ENCODE results near the gene TRAPPC12.
"Not testable (repeated sequence)": the region's sequence is repeated elsewhere in the genome, so short reads cannot be mapped to it uniquely, and the experiment has no call there.

The TRAPPC12 gene

GRCh38 chr2:3443506-3444084, 64.1 kb downstream of the TRAPPC12 start:
- Histone ChIP-seq H3K27me3 (replicated peaks; ENCODE audit: control insufficient read depth, insufficient read depth, low read length) (no peaks in the 10 kb centered on the region), H3K4me3 (replicated peaks; ENCODE audit: low read depth, low read length) (no peak overlapping the region), H3K36me3 (ENCODE audit: control insufficient read depth, insufficient read depth, low read length) (peaks cover 25% of the 10 kb centered on the region)
- DNase-seq (ENCODE audit: extremely low read depth, insufficient read length) = no peak
- TF ChIP-seq CTCF (IDR thresholded peaks at IDR 0.05; ENCODE audit: insufficient read depth, low read length, poor library complexity, severe bottlenecking) = no peak

- H3K36me3 ChIP-seq (ENCODE audit: control insufficient read depth, insufficient read depth, low read length) = peaks cover 30% of the 10 kb centered on the region
- no peak for TF ChIP-seq CTCF (IDR thresholded peaks at IDR 0.05; ENCODE audit: insufficient read depth, low read length, poor library complexity, severe bottlenecking)
- no peak overlapping the region for H3K4me3 ChIP-seq (replicated peaks; ENCODE audit: low read depth, low read length)
- no peak for DNase-seq (ENCODE audit: extremely low read depth, insufficient read length)
- no peaks in the 10 kb centered on the region for H3K27me3 ChIP-seq (replicated peaks; ENCODE audit: control insufficient read depth, insufficient read depth, low read length)
These were observed 66.4 kb downstream of the TRAPPC12 start for GRCh38 chr2:3445891-3446290.

- peaks cover 30% of the 10 kb centered on the region for H3K36me3 ChIP-seq (ENCODE audit: control insufficient read depth, insufficient read depth, low read length)
- no peak for TF ChIP-seq CTCF (IDR thresholded peaks at IDR 0.05; ENCODE audit: insufficient read depth, low read length, poor library complexity, severe bottlenecking)
- DNase-seq (ENCODE audit: extremely low read depth, insufficient read length) = no peak
- H3K27me3 ChIP-seq (replicated peaks; ENCODE audit: control insufficient read depth, insufficient read depth, low read length) = no peaks in the 10 kb centered on the region
- H3K4me3 ChIP-seq (replicated peaks; ENCODE audit: low read depth, low read length) = no peak overlapping the region
These were observed 66.9 kb downstream of the TRAPPC12 start for GRCh38 chr2:3446381-3446780.

GRCh38 chr2:3447186-3447585, 67.7 kb downstream of the TRAPPC12 start:
- not testable (repeated sequence) for H3K27me3 ChIP-seq (replicated peaks; ENCODE audit: control insufficient read depth, insufficient read depth, low read length); H3K4me3 ChIP-seq (replicated peaks; ENCODE audit: low read depth, low read length); DNase-seq (ENCODE audit: extremely low read depth, insufficient read length)
- H3K36me3 ChIP-seq (ENCODE audit: control insufficient read depth, insufficient read depth, low read length) = peaks cover 31% of the 10 kb centered on the region

GRCh38 chr2:3447789-3448317, 68.4 kb downstream of the TRAPPC12 start:
- H3K36me3 ChIP-seq (ENCODE audit: control insufficient read depth, insufficient read depth, low read length) = peaks cover 33% of the 10 kb centered on the region
- no peak for TF ChIP-seq CTCF (IDR thresholded peaks at IDR 0.05; ENCODE audit: insufficient read depth, low read length, poor library complexity, severe bottlenecking)
- DNase-seq (ENCODE audit: extremely low read depth, insufficient read length) = no peak

GRCh38 chr2:3448441-3448911, 69.0 kb downstream of the TRAPPC12 start:
- H3K36me3 ChIP-seq (ENCODE audit: control insufficient read depth, insufficient read depth, low read length) = peaks cover 34% of the 10 kb centered on the region
- not testable (repeated sequence) for H3K27me3 ChIP-seq (replicated peaks; ENCODE audit: control insufficient read depth, insufficient read depth, low read length); DNase-seq (ENCODE audit: extremely low read depth, insufficient read length); H3K4me3 ChIP-seq (replicated peaks; ENCODE audit: low read depth, low read length)

More at GRCh38 chr2:3447789-3448317, 68.4 kb downstream of the TRAPPC12 start:
- Histone ChIP-seq H3K4me3 (replicated peaks; ENCODE audit: low read depth, low read length) (no peak overlapping the region), H3K27me3 (replicated peaks; ENCODE audit: control insufficient read depth, insufficient read depth, low read length) (no peaks in the 10 kb centered on the region)

- Histone ChIP-seq H3K4me3 (replicated peaks; ENCODE audit: low read depth, low read length) (no peak overlapping the region), H3K27me3 (replicated peaks; ENCODE audit: control insufficient read depth, insufficient read depth, low read length) (no peaks in the 10 kb centered on the region), H3K36me3 (ENCODE audit: control insufficient read depth, insufficient read depth, low read length) (peaks cover 28% of the 10 kb centered on the region)
- DNase-seq (ENCODE audit: extremely low read depth, insufficient read length) = no peak
- TF ChIP-seq CTCF (IDR thresholded peaks at IDR 0.05; ENCODE audit: insufficient read depth, low read length, poor library complexity, severe bottlenecking) = no peak
These were observed 69.6 kb downstream of the TRAPPC12 start for GRCh38 chr2:3449086-3449485.

Measured in GM06990 (cell line).